ENCODE data around the gene CHST11.
"Not testable (repeated sequence)": the region's sequence is repeated elsewhere in the genome, so short reads cannot be mapped to it uniquely, and the experiment has no call there.

The CHST11 gene

GRCh38 chr12:104741077-104741476 is 284.3 kb downstream of the CHST11 start:
- Histone ChIP-seq H3K27ac (no peak overlapping the region), H3K36me3 (ENCODE audit: insufficient read depth, low read length) (no peaks in the 10 kb centered on the region), H3K4me3 (no peak overlapping the region), H3K9ac (ENCODE audit: insufficient read length) (no peak overlapping the region), H3K9me3 (ENCODE audit: low read depth, low read length) (no peaks in the 10 kb centered on the region)
- TF ChIP-seq FOXP2 (optimal IDR thresholded peaks at IDR 0.05; ENCODE audit: control extremely low read depth, extremely low read length, insufficient read depth): no peak
- TF ChIP-seq POLR2AphosphoS5 (IDR thresholded peaks at IDR 0.05; ENCODE audit: borderline replicate concordance, low read depth, low read length): no peak
- no peak for TF ChIP-seq EZH2 (IDR thresholded peaks at IDR 0.05)
- no peak for DNase-seq (ENCODE audit: low read depth, low spot score)

DNA sequence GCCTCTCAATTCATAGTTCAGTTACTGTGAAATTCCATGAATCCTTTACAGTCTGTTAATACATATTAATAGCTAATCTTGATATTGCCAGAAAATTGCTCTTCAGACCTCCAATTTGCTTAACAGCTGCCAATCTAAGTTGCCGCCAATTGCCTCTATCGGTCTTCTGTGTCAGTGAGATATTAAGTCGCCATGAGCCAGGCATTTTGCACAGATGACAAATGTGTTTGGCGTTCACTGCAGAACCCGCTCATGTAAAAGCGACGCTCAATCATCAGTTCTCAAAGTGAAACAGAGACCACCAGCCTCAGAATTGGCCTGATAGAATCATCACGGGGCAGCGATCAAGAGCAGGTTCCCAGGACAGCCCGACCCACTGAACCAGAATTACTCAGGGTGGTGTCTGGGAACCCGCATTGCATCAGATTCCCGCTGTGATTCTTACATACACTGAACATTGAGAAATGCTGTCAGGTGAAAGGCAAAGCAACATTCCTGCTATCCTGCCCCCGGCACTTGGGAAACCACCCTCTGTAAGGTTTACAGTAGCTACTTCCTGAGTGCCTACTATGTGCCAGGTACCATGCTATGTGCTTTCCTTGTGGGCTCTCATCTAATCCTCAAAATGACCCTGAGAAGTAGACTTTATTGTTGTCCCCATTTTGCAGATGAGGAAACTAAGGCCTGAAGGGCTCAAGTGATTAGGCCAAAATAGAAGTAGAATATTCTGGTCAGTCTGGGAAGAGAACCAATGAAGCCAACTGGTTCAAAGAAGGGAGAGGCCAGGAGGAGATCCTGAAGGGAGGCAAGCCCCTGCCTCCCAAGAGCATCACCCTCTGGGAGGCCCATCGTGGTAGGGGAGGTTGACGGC is 285.0 kb downstream of the CHST11 start:
- TF ChIP-seq FOXP2 (optimal IDR thresholded peaks at IDR 0.05; ENCODE audit: control extremely low read depth, extremely low read length, insufficient read depth): no peak
- TF ChIP-seq EZH2 (IDR thresholded peaks at IDR 0.05): no peak

GRCh38 chr12:104742551-104743201 is 285.9 kb downstream of the CHST11 start:
- Histone ChIP-seq H3K9me3 (ENCODE audit: low read depth, low read length) (no peaks in the 10 kb centered on the region), H3K36me3 (ENCODE audit: insufficient read depth, low read length) (no peaks in the 10 kb centered on the region), H3K4me3 (no peak overlapping the region), H3K27ac (no peak overlapping the region), H3K9ac (ENCODE audit: insufficient read length) (no peak overlapping the region)
- no peak for DNase-seq (ENCODE audit: low read depth, low spot score)
- TF ChIP-seq POLR2AphosphoS5 (IDR thresholded peaks at IDR 0.05; ENCODE audit: borderline replicate concordance, low read depth, low read length): no peak

More for the DNA sequence above, 285.0 kb downstream of the CHST11 start:
- H3K27ac ChIP-seq: no peak overlapping the region
- no peak overlapping the region for H3K9ac ChIP-seq (ENCODE audit: insufficient read length)
- H3K4me3 ChIP-seq: no peak overlapping the region
- H3K9me3 ChIP-seq (ENCODE audit: low read depth, low read length): no peaks in the 10 kb centered on the region
- no peaks in the 10 kb centered on the region for H3K36me3 ChIP-seq (ENCODE audit: insufficient read depth, low read length)
- DNase-seq (ENCODE audit: low read depth, low spot score): no peak

- DNase-seq (ENCODE audit: low read depth, low spot score): no peak
- no peaks in the 10 kb centered on the region for H3K36me3 ChIP-seq (ENCODE audit: insufficient read depth, low read length)
- TF ChIP-seq FOXP2 (optimal IDR thresholded peaks at IDR 0.05; ENCODE audit: control extremely low read depth, extremely low read length, insufficient read depth): no peak
- no peak for TF ChIP-seq EZH2 (IDR thresholded peaks at IDR 0.05)
- no peak for TF ChIP-seq POLR2AphosphoS5 (IDR thresholded peaks at IDR 0.05; ENCODE audit: borderline replicate concordance, low read depth, low read length)
- H3K27ac ChIP-seq: no peak overlapping the region
- no peaks in the 10 kb centered on the region for H3K9me3 ChIP-seq (ENCODE audit: low read depth, low read length)
- H3K9ac ChIP-seq (ENCODE audit: insufficient read length): no peak overlapping the region
- H3K4me3 ChIP-seq: no peak overlapping the region
Measured at GRCh38 chr12:104743202-104743580, 286.4 kb downstream of the CHST11 start.

GRCh38 chr12:104743753-104744548 is 287.2 kb downstream of the CHST11 start:
- H3K9me3 ChIP-seq (ENCODE audit: low read depth, low read length); DNase-seq (ENCODE audit: low read depth, low spot score); H3K4me3 ChIP-seq; H3K27ac ChIP-seq; H3K9ac ChIP-seq (ENCODE audit: insufficient read length); H3K36me3 ChIP-seq (ENCODE audit: insufficient read depth, low read length): not testable (repeated sequence)

- Histone ChIP-seq H3K27ac (no peak overlapping the region), H3K4me3 (no peak overlapping the region), H3K36me3 (ENCODE audit: insufficient read depth, low read length) (no peaks in the 10 kb centered on the region), H3K9me3 (ENCODE audit: low read depth, low read length) (no peaks in the 10 kb centered on the region), H3K9ac (ENCODE audit: insufficient read length) (no peak overlapping the region)
- TF ChIP-seq POLR2AphosphoS5 (IDR thresholded peaks at IDR 0.05; ENCODE audit: borderline replicate concordance, low read depth, low read length) (no peak), EZH2 (IDR thresholded peaks at IDR 0.05) (no peak), FOXP2 (optimal IDR thresholded peaks at IDR 0.05; ENCODE audit: control extremely low read depth, extremely low read length, insufficient read depth) (no peak)
- no peak for DNase-seq (ENCODE audit: low read depth, low spot score)
Measured at GRCh38 chr12:104746467-104747088, 289.8 kb downstream of the CHST11 start.

- no peaks in the 10 kb centered on the region for H3K36me3 ChIP-seq (ENCODE audit: insufficient read depth, low read length)
- no peak overlapping the region for H3K4me3 ChIP-seq
- DNase-seq (ENCODE audit: low read depth, low spot score): no peak
- H3K27ac ChIP-seq: no peak overlapping the region
- no peak overlapping the region for H3K9ac ChIP-seq (ENCODE audit: insufficient read length)
- no peaks in the 10 kb centered on the region for H3K9me3 ChIP-seq (ENCODE audit: low read depth, low read length)
- TF ChIP-seq EZH2 (IDR thresholded peaks at IDR 0.05): no peak
- no peak for TF ChIP-seq FOXP2 (optimal IDR thresholded peaks at IDR 0.05; ENCODE audit: control extremely low read depth, extremely low read length, insufficient read depth)
- TF ChIP-seq POLR2AphosphoS5 (IDR thresholded peaks at IDR 0.05; ENCODE audit: borderline replicate concordance, low read depth, low read length): no peak
Measured at GRCh38 chr12:104747330-104747729, 290.6 kb downstream of the CHST11 start.

GRCh38 chr12:104747955-104748354 is 291.2 kb downstream of the CHST11 start:
- Histone ChIP-seq H3K36me3 (ENCODE audit: insufficient read depth, low read length) (no peaks in the 10 kb centered on the region), H3K9ac (ENCODE audit: insufficient read length) (no peak overlapping the region), H3K27ac (no peak overlapping the region), H3K4me3 (no peak overlapping the region), H3K9me3 (ENCODE audit: low read depth, low read length) (no peaks in the 10 kb centered on the region)
- TF ChIP-seq POLR2AphosphoS5 (IDR thresholded peaks at IDR 0.05; ENCODE audit: borderline replicate concordance, low read depth, low read length) (no peak), FOXP2 (optimal IDR thresholded peaks at IDR 0.05; ENCODE audit: control extremely low read depth, extremely low read length, insufficient read depth) (no peak), EZH2 (IDR thresholded peaks at IDR 0.05) (no peak)
- no peak for DNase-seq (ENCODE audit: low read depth, low spot score)
